Activated CD8-positive, alpha-beta T cell treated with anti-CD3 and anti-CD28 coated beads for 36 hours (primary cell): ENCODE data around the gene OSBPL6. TPM values are rescaled to one million over a fixed set of nuclear protein-coding genes. Genes with fewer than 3 reads are reported as not detected.

Experiments
- ATAC-seq: fragments of 200-7000 bp; cut with Tn5 transposase; one replicate; pipeline ENCODE4 v1.10.0; 2021; ENCODE audit warnings: mild to moderate bottlenecking, moderate library complexity
- CTCF ChIA-PET: fragments of 350-600 bp; sonication (Branson Sonifier 250); formaldehyde crosslinking; loops from one replicate; lab custom pipeline; 2021; ENCODE audit warnings: antibody characterized with exemption; lab: Charles Lee
- POLR2A ChIA-PET: fragments of 350-600 bp; sonication (Branson Sonifier 250); formaldehyde crosslinking; loops from one replicate; lab custom pipeline; 2021; ENCODE audit warnings: antibody characterized with exemption; lab: Charles Lee
- DNase-seq: peaks from one replicate; pipeline ENCODE4 v3.0.0-alpha.2; 2020
- H3K27ac Mint-ChIP-seq: one replicate; pipeline ENCODE4 v1.8.0; 2021; ENCODE audit warnings: mild to moderate bottlenecking, mixed read lengths
- H3K27me3 Mint-ChIP-seq: one replicate; pipeline ENCODE4 v1.8.0; 2021; ENCODE audit warnings: mixed read lengths
- H3K36me3 Mint-ChIP-seq: one replicate; pipeline ENCODE4 v1.8.0; 2021; ENCODE audit warnings: low read depth, mixed read lengths
- H3K4me1 Mint-ChIP-seq: one replicate; pipeline ENCODE4 v1.8.0; 2021; ENCODE audit warnings: low read depth, mixed read lengths
- H3K4me3 Mint-ChIP-seq: one replicate; pipeline ENCODE4 v1.8.0; 2021; ENCODE audit warnings: mild to moderate bottlenecking, moderate library complexity, mixed read lengths
- H3K9me3 Mint-ChIP-seq: one replicate; pipeline ENCODE4 v1.8.0; 2021; ENCODE audit warnings: mixed read lengths
- intact Hi-C: fragments of 100-400 bp; cut with micrococcal nuclease; formaldehyde crosslinking; loops from one replicate; pipeline ENCODE4 v1.10.0; 2022
- total RNA-seq, 2 experiments: library from RNA; stranded (reverse); gene quantifications; one replicate each; pipeline ENCODE4 v1.2.3, GENCODE V29; 2021
- TF ChIP-seq, protein P1 (sequence below): fragments of 200-600 bp; IDR thresholded peaks from one replicate; pipeline ENCODE4 v1.8.0; 2022; ENCODE audit warnings: antibody characterized with exemption, mild to moderate bottlenecking

OSBPL6 gene
- total RNA-seq, 2 experiments from 2014 or later, result 2.5 to 4.0 TPM

DNA sequence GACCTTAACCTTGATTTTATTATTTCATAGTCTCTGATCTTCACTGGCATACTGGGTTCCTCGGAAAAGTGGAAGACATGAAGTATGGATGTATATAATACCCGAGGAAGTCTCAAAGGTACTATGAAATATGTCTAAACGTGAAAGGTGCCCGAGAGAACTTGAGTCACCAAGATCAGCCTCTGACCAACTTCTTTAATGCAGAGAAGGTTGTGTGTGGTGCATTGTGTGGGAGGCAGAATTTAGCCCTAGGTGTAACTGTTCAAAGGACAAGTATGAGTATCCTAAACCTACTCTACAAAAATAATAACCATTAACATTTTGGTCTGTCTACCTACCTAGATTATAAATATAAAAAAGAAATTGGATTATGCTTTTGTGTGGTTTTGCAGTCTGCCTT, 36.1 kb downstream of the OSBPL6 start:
- Mint-ChIP-seq H3K4me3 (no peak overlapping the region), H3K36me3 (no peaks in the 10 kb centered on the region), H3K27ac (no peak overlapping the region), H3K9me3 (no peaks in the 10 kb centered on the region), H3K27me3 (no peaks in the 10 kb centered on the region), H3K4me1 (no peaks in the 10 kb centered on the region)
- intact Hi-C loops, result no loop called here
- ChIA-PET POLR2A (no interaction called here), CTCF (no interaction called here)
- ATAC-seq, result no peak
- TF ChIP-seq, protein P1, sequence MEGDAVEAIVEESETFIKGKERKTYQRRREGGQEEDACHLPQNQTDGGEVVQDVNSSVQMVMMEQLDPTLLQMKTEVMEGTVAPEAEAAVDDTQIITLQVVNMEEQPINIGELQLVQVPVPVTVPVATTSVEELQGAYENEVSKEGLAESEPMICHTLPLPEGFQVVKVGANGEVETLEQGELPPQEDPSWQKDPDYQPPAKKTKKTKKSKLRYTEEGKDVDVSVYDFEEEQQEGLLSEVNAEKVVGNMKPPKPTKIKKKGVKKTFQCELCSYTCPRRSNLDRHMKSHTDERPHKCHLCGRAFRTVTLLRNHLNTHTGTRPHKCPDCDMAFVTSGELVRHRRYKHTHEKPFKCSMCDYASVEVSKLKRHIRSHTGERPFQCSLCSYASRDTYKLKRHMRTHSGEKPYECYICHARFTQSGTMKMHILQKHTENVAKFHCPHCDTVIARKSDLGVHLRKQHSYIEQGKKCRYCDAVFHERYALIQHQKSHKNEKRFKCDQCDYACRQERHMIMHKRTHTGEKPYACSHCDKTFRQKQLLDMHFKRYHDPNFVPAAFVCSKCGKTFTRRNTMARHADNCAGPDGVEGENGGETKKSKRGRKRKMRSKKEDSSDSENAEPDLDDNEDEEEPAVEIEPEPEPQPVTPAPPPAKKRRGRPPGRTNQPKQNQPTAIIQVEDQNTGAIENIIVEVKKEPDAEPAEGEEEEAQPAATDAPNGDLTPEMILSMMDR, result no peak
- DNase-seq, result no peak

- Mint-ChIP-seq H3K4me3 (no peak overlapping the region), H3K27me3 (peaks cover 6% of the 10 kb centered on the region), H3K36me3 (no peaks in the 10 kb centered on the region), H3K4me1 (no peaks in the 10 kb centered on the region), H3K27ac (no peak overlapping the region), H3K9me3 (no peaks in the 10 kb centered on the region)
- intact Hi-C loops, result no loop called here
- CTCF ChIA-PET, result interaction anchor here (1.0 kb wide), 1 partner anchor 18 kb away, joined by 3 read pairs; no protein-coding TSS in a partner anchor
- TF ChIP-seq, protein P1, result no peak
- ATAC-seq (no peak), DNase-seq (no peak)
- POLR2A ChIA-PET, result no interaction called here
Observed at GRCh38 chr2:178233428-178233827, 39.1 kb downstream of the OSBPL6 start.

DNA sequence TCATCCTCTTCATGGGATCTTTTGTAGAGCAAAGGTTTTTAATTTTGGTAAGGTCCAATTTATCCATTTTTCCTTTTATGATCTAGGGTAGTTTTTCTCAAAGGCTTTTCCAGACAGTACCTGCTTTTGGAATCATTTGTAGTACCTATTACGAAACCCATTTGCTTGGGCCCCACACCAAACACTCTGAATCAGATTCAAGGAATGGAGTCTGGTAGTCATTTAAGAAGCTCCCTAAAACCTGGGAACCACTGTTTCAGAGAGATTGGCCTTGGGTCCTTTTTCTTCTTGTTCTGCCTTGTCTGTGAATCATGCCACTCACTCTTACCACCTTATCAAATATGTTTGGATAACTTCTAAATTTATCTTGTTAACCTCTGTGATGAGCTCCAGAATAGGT, 40.3 kb downstream of the OSBPL6 start:
- Mint-ChIP-seq H3K4me3 (no peak overlapping the region), H3K4me1 (no peaks in the 10 kb centered on the region), H3K9me3 (no peaks in the 10 kb centered on the region), H3K36me3 (no peaks in the 10 kb centered on the region), H3K27me3 (peaks cover 9% of the 10 kb centered on the region), H3K27ac (no peak overlapping the region)
- DNase-seq (no peak), ATAC-seq (no peak)
- intact Hi-C loops, result no loop called here
- ChIA-PET CTCF (no interaction called here), POLR2A (no interaction called here)
- TF ChIP-seq, protein P1, result no peak

DNA sequence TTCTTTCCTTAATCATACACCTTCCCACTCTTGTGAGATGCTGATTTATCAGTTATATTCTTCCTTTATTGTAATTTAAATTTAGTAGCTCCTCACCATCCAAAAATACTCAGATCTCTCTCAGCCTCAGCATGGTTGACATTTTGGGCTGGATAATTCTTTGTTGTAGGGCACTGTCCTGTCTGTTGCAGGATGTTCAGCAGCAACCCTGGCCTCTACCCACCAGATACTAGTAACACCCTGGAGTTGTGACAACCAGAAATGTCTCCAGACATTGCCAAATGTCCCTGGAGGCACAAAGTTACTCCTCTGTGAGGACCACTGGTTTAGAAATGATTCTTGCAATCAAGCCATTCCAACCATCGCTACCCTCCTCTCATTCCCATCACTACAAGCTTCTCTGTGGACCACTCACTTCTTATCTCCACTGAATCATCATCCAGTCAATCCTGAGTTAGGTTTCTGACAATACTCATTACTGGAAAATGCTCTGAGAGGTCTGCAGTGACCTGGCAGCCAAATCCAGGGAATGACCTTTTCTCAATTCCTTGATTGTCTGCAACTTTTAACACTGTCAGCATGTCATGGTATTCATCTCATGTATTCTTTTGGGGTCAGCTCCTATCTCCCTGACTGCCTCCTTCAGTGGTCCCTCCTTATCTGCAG, 43.3 kb downstream of the OSBPL6 start:
- POLR2A ChIA-PET, result no interaction called here
- CTCF ChIA-PET, result no interaction called here
- Mint-ChIP-seq H3K9me3 (no peaks in the 10 kb centered on the region), H3K4me1 (no peaks in the 10 kb centered on the region), H3K27me3 (peaks cover 12% of the 10 kb centered on the region), H3K27ac (no peak overlapping the region), H3K36me3 (no peaks in the 10 kb centered on the region), H3K4me3 (no peak overlapping the region)
- ATAC-seq, result no peak
- TF ChIP-seq, protein P1, result no peak
- DNase-seq, result no peak
- intact Hi-C loops, result no loop called here

GRCh38 chr2:178238154-178238521, 43.8 kb downstream of the OSBPL6 start:
- TF ChIP-seq, protein P1, result no peak
- no peak overlapping the region for H3K4me3 Mint-ChIP-seq
- no peak for ATAC-seq
- intact Hi-C loops, result no loop called here
- POLR2A ChIA-PET, result no interaction called here
- DNase-seq, result no peak
- H3K27ac Mint-ChIP-seq, result no peak overlapping the region
- CTCF ChIA-PET, result no interaction called here
- no peaks in the 10 kb centered on the region for H3K9me3 Mint-ChIP-seq
- no peaks in the 10 kb centered on the region for H3K36me3 Mint-ChIP-seq
- H3K27me3 Mint-ChIP-seq, result peaks cover 12% of the 10 kb centered on the region
- no peaks in the 10 kb centered on the region for H3K4me1 Mint-ChIP-seq
